MM.1S (cell line): Measurements from ENCODE around the gene POLRMT.

Source experiments
- CTCF ChIP-seq: fragments of 300-600 bp; sonication (generic); IDR thresholded peaks from 2 replicates; pipeline ENCODE4 v1.5.1; 2016; ENCODE audit warnings: antibody characterized with exemption, low read length, mixed read lengths
- EZH2 ChIP-seq: fragments of 300-600 bp; sonication (generic); optimal IDR thresholded peaks from 2 replicates; pipeline ENCODE3; 2017; ENCODE audit warnings: low read depth, mild to moderate bottlenecking, antibody characterized with exemption, low read length, mixed read lengths
- EZH2phosphoT487 ChIP-seq: fragments of 300-600 bp; sonication (generic); IDR thresholded peaks from 2 replicates; pipeline ENCODE4 v1.6.1; 2018; ENCODE audit warnings: antibody characterized with exemption, low read length

- TF ChIP-seq EZH2 (no peak), CTCF (no peak), EZH2phosphoT487 (no peak)
Measured at GRCh38 chr19:594265-594870, 39.0 kb downstream of the POLRMT start.
